Activated gamma-delta T cell treated with Interleukin-2 at 50 U/mL for 16 hours (primary cell): ENCODE measurements around the gene CATSPERB.
"Not testable (repeated sequence)": the region's sequence is repeated elsewhere in the genome, so short reads cannot be mapped to it uniquely, and the experiment has no call there.

Source experiments
- DNase-seq: peaks from one replicate; pipeline ENCODE4 v3.0.0-alpha.2; 2020

Gene CATSPERB

GRCh38 chr14:91731018-91731417 is 868 bp downstream of the CATSPERB start:
- DNase-seq = no peak

- DNase-seq = no peak
Observed at GRCh38 chr14:91729756-91730155, 2.1 kb downstream of the CATSPERB start.

GRCh38 chr14:91728616-91729183 is 3.2 kb downstream of the CATSPERB start:
- DNase-seq = no peak

- DNase-seq = no peak
Observed at GRCh38 chr14:91727121-91727520, 4.8 kb downstream of the CATSPERB start.

GRCh38 chr14:91723501-91723900 is 8.4 kb downstream of the CATSPERB start:
- DNase-seq = no peak

GRCh38 chr14:91722386-91722785 is 9.5 kb downstream of the CATSPERB start:
- DNase-seq = no peak

GRCh38 chr14:91719839-91720238 is 12.0 kb downstream of the CATSPERB start:
- DNase-seq = no peak

- no peak for DNase-seq
Observed at GRCh38 chr14:91716999-91717398, 14.9 kb downstream of the CATSPERB start.

- peak; percentile 27 for DNase-seq
Observed at GRCh38 chr14:91714805-91715204, 17.1 kb downstream of the CATSPERB start.

GRCh38 chr14:91708795-91709194 is 23.1 kb downstream of the CATSPERB start:
- no peak for DNase-seq

GRCh38 chr14:91706996-91707395 is 24.9 kb downstream of the CATSPERB start:
- no peak for DNase-seq

GRCh38 chr14:91694643-91695042 is 37.2 kb downstream of the CATSPERB start:
- no peak for DNase-seq

GRCh38 chr14:91693346-91693745 is 38.5 kb downstream of the CATSPERB start:
- DNase-seq = no peak

- DNase-seq = no peak
Observed at GRCh38 chr14:91692075-91692474, 39.8 kb downstream of the CATSPERB start.

GRCh38 chr14:91689608-91690007 is 42.3 kb downstream of the CATSPERB start:
- DNase-seq = no peak

- not testable (repeated sequence) for DNase-seq
Observed at GRCh38 chr14:91687436-91687835, 44.5 kb downstream of the CATSPERB start.

- DNase-seq = no peak
Observed at GRCh38 chr14:91685600-91685999, 46.3 kb downstream of the CATSPERB start.

- no peak for DNase-seq
Observed at GRCh38 chr14:91681893-91682563, 49.9 kb downstream of the CATSPERB start.

- no peak for DNase-seq
Observed at GRCh38 chr14:91681118-91681517, 50.8 kb downstream of the CATSPERB start.

GRCh38 chr14:91679273-91679672 is 52.6 kb downstream of the CATSPERB start:
- no peak for DNase-seq

- not testable (repeated sequence) for DNase-seq
Observed at GRCh38 chr14:91677687-91678086, 54.2 kb downstream of the CATSPERB start.

- no peak for DNase-seq
Observed at GRCh38 chr14:91674911-91675310, 57.0 kb downstream of the CATSPERB start.

GRCh38 chr14:91669867-91670266 is 62.0 kb downstream of the CATSPERB start:
- no peak for DNase-seq

- DNase-seq = not testable (repeated sequence)
Observed at GRCh38 chr14:91667101-91667500, 64.8 kb downstream of the CATSPERB start.

GRCh38 chr14:91660790-91661189 is 71.1 kb downstream of the CATSPERB start:
- DNase-seq = no peak
